Vagina (tissue), 2 donors: Measurements from ENCODE around the gene AMPD3.

Experiments used
- POLR2A ChIP-seq, 2 donors: fragments of 450-650 bp; IDR thresholded peaks; one replicate each; pipeline ENCODE4 v1.6.1; 2017; ENCODE audit warnings: antibody characterized with exemption in 2 of 2, mild to moderate bottlenecking in 2 of 2, moderate library complexity in 2 of 2
- POLR2AphosphoS5 ChIP-seq, 2 donors: sonication (generic); formaldehyde crosslinking; IDR thresholded peaks; one replicate each; pipeline ENCODE4 v1.9.0; 2017; ENCODE audit warnings: antibody characterized with exemption in 2 of 2, mild to moderate bottlenecking in 2 of 2, low read depth in 1 of 2; ENCODE audit not compliant: insufficient read depth in 1 of 2
- TF ChIP-seq, protein P1 (sequence below), 3 experiments: fragments of 450-650 bp in 2 of 3; fragments of 200-600 bp in 1 of 3; sonication (generic) in 1 of 3; IDR thresholded peaks; one replicate each; pipeline ENCODE4 v1.5.1; 2017 to 2019; ENCODE audit warnings: antibody characterized with exemption in 3 of 3, mild to moderate bottlenecking in 2 of 3, moderate library complexity in 2 of 3

DNA sequence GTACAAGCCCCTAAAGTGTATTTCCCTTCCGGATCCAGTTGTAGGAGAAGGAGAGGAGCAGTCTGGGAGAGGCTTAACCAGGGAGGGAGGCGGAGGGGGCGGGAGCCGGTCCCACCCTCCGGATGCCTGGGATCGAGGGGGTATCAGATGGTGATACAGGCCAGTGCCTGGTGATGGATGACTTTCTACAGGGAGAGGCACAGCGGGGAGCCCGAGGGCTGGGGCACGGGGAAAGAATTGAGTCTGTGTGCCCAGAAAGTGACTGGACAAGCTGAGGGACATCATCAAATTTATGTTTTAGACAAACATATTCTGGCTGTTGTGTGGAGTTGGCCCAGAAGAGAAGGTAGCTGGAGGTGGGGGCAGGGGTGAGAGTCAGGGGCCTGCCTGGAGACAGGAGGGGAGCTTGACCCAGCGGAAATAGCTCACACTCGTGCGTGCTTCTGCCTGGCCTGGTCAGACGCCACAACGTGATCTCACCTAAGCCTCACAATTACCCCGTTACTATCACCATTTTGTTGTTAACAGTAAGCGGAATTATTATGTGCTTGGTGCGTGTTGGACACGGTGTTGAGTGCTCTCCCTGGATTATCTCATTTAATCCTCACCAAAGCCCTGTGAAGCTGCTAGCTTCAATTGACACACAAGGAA lies 42.4 kb downstream of the AMPD3 start:
- TF ChIP-seq, protein P1, sequence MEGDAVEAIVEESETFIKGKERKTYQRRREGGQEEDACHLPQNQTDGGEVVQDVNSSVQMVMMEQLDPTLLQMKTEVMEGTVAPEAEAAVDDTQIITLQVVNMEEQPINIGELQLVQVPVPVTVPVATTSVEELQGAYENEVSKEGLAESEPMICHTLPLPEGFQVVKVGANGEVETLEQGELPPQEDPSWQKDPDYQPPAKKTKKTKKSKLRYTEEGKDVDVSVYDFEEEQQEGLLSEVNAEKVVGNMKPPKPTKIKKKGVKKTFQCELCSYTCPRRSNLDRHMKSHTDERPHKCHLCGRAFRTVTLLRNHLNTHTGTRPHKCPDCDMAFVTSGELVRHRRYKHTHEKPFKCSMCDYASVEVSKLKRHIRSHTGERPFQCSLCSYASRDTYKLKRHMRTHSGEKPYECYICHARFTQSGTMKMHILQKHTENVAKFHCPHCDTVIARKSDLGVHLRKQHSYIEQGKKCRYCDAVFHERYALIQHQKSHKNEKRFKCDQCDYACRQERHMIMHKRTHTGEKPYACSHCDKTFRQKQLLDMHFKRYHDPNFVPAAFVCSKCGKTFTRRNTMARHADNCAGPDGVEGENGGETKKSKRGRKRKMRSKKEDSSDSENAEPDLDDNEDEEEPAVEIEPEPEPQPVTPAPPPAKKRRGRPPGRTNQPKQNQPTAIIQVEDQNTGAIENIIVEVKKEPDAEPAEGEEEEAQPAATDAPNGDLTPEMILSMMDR (IDR thresholded peaks at IDR 0.05) = no peak
- no peak for TF ChIP-seq POLR2AphosphoS5 (IDR thresholded peaks at IDR 0.05; ENCODE audit: insufficient read depth in 1 of 2, low read depth in 1 of 2)
- TF ChIP-seq POLR2A (IDR thresholded peaks at IDR 0.05) = no peak
